Measurements from ENCODE around the gene TBC1D16. TPM values are rescaled to one million over a fixed set of nuclear protein-coding genes. Genes with fewer than 3 reads are reported as not detected.

TBC1D16 gene
- total RNA-seq, 1 experiment from 2014 or later, result 96.1 TPM

DNA sequence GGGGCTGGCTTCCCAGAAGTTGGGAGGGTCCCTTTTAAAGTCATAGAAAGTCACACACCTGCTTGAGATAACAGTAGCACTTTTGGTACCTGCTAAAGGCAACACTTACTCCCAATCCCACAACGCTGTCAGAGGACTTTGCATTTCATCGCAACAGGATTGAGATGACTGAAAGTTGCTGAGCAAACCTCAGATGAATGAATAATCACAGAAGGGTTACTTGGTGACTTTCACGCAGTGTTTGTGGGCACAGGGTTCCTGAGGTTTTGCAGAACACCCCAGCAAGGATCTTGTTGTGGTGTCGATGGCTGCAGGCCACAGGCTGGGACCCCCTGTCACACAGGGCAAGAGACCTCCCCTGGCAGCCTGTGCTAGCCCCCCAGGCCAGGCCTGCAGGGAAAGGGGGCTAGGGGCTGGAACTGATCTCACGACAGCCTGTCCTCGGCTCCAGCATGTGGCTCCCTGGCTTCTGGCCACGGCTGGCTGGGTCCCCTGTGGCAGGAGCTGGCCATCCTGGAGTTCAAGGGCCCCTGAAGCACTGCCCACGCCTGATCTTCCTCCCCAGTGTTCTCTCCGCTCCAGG lies 117.0 kb downstream of the TBC1D16 start:
- H3K36me3 Mint-ChIP-seq, result no peaks in the 10 kb centered on the region
- H3K4me1 Mint-ChIP-seq, result peaks cover 4% of the 10 kb centered on the region; the same call in 1 of the 2 replicates
- TF ChIP-seq, protein P1, sequence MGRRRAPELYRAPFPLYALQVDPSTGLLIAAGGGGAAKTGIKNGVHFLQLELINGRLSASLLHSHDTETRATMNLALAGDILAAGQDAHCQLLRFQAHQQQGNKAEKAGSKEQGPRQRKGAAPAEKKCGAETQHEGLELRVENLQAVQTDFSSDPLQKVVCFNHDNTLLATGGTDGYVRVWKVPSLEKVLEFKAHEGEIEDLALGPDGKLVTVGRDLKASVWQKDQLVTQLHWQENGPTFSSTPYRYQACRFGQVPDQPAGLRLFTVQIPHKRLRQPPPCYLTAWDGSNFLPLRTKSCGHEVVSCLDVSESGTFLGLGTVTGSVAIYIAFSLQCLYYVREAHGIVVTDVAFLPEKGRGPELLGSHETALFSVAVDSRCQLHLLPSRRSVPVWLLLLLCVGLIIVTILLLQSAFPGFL (CRISPR knock-in tag; IDR thresholded peaks at IDR 0.05; ENCODE audit: borderline replicate concordance), result no peak
- TF ChIP-seq SMAD3 (CRISPR knock-in tag; IDR thresholded peaks at IDR 0.05; ENCODE audit: borderline replicate concordance) (no peak), SOX15 (CRISPR knock-in tag; IDR thresholded peaks at IDR 0.05) (no peak), ZNF671 (CRISPR knock-in tag; IDR thresholded peaks at IDR 0.05) (no peak), GABPB1 (CRISPR knock-in tag; IDR thresholded peaks at IDR 0.05) (no peak), GTF2I (CRISPR knock-in tag; conservative IDR thresholded peaks at IDR 0.05) (no peak)
- TF ChIP-seq, protein P2, sequence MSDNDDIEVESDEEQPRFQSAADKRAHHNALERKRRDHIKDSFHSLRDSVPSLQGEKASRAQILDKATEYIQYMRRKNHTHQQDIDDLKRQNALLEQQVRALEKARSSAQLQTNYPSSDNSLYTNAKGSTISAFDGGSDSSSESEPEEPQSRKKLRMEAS (CRISPR knock-in tag; IDR thresholded peaks at IDR 0.05), result no peak
- TF ChIP-seq, protein P3, sequence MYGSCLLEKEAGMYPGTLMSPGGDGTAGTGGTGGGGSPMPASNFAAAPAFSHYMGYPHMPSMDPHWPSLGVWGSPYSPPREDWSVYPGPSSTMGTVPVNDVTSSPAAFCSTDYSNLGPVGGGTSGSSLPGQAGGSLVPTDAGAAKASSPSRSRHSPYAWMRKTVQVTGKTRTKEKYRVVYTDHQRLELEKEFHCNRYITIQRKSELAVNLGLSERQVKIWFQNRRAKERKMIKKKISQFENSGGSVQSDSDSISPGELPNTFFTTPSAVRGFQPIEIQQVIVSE (CRISPR knock-in tag; IDR thresholded peaks at IDR 0.05; ENCODE audit: borderline replicate concordance), result no peak
- TF ChIP-seq, protein P4, sequence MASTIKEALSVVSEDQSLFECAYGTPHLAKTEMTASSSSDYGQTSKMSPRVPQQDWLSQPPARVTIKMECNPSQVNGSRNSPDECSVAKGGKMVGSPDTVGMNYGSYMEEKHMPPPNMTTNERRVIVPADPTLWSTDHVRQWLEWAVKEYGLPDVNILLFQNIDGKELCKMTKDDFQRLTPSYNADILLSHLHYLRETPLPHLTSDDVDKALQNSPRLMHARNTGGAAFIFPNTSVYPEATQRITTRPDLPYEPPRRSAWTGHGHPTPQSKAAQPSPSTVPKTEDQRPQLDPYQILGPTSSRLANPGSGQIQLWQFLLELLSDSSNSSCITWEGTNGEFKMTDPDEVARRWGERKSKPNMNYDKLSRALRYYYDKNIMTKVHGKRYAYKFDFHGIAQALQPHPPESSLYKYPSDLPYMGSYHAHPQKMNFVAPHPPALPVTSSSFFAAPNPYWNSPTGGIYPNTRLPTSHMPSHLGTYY (CRISPR knock-in tag; IDR thresholded peaks at IDR 0.05), result no peak
- TF ChIP-seq, protein P5, sequence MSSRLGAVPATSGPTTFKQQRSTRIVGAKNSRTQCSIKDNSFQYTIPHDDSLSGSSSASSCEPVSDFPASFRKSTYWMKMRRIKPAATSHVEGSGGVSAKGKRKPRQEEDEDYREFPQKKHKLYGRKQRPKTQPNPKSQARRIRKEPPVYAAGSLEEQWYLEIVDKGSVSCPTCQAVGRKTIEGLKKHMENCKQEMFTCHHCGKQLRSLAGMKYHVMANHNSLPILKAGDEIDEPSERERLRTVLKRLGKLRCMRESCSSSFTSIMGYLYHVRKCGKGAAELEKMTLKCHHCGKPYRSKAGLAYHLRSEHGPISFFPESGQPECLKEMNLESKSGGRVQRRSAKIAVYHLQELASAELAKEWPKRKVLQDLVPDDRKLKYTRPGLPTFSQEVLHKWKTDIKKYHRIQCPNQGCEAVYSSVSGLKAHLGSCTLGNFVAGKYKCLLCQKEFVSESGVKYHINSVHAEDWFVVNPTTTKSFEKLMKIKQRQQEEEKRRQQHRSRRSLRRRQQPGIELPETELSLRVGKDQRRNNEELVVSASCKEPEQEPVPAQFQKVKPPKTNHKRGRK (CRISPR knock-in tag; IDR thresholded peaks at IDR 0.05; ENCODE audit: borderline replicate concordance), result no peak
- TF ChIP-seq, protein P6, sequence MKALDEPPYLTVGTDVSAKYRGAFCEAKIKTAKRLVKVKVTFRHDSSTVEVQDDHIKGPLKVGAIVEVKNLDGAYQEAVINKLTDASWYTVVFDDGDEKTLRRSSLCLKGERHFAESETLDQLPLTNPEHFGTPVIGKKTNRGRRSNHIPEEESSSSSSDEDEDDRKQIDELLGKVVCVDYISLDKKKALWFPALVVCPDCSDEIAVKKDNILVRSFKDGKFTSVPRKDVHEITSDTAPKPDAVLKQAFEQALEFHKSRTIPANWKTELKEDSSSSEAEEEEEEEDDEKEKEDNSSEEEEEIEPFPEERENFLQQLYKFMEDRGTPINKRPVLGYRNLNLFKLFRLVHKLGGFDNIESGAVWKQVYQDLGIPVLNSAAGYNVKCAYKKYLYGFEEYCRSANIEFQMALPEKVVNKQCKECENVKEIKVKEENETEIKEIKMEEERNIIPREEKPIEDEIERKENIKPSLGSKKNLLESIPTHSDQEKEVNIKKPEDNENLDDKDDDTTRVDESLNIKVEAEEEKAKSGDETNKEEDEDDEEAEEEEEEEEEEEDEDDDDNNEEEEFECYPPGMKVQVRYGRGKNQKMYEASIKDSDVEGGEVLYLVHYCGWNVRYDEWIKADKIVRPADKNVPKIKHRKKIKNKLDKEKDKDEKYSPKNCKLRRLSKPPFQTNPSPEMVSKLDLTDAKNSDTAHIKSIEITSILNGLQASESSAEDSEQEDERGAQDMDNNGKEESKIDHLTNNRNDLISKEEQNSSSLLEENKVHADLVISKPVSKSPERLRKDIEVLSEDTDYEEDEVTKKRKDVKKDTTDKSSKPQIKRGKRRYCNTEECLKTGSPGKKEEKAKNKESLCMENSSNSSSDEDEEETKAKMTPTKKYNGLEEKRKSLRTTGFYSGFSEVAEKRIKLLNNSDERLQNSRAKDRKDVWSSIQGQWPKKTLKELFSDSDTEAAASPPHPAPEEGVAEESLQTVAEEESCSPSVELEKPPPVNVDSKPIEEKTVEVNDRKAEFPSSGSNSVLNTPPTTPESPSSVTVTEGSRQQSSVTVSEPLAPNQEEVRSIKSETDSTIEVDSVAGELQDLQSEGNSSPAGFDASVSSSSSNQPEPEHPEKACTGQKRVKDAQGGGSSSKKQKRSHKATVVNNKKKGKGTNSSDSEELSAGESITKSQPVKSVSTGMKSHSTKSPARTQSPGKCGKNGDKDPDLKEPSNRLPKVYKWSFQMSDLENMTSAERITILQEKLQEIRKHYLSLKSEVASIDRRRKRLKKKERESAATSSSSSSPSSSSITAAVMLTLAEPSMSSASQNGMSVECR (CRISPR knock-in tag; IDR thresholded peaks at IDR 0.05; ENCODE audit: borderline replicate concordance), result no peak
- no peaks in the 10 kb centered on the region for H3K27me3 Mint-ChIP-seq (ENCODE audit: low read depth)
- ChIA-PET POLR2A (interaction anchor here (0.7 kb wide), 1 partner anchor 19 kb away, joined by 3 read pairs; no protein-coding TSS in a partner anchor), CTCF (interaction anchor here (0.8 to 3.5 kb wide), 9 partner anchors 17 to 183 kb away, joined by 4 to 10 read pairs (median 5); partner anchors contain the start of gene GAA)
- no peak overlapping the region for H3K4me3 Mint-ChIP-seq
- DNase-seq (ENCODE audit: low spot score), result no peak
- no peaks in the 10 kb centered on the region for H3K9me3 Mint-ChIP-seq
- no peak for ATAC-seq
- no peak overlapping the region for H3K27ac Mint-ChIP-seq

DNA sequence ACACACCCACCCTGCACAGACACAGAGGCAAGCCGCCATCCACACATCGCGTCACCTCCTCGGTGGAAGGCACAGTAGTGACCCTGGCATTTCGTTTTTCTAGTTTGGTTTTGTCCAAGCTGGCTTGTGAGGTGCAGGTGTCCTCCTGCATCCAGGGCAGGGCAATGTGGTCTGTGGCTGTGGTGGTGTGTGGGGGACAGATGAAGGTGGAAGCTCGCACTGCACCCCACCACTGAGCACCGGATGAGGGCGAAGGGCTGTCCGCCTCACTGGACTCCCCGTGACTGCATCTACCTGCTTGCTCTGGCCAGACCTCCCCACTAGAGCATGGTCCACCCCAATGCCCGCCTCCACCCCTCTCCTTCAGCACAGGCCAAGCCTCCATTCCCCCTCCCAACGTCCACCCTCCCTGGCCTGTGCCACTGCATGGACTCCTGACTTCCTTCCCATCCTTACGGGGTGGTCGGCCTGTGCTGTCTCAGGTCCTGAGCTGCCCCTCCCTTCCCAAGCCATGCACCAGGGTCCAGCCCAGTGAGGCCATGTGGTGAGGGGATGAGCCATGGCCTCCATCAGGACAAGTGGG lies 117.7 kb downstream of the TBC1D16 start:
- POLR2A ChIA-PET, result no interaction called here
- DNase-seq (ENCODE audit: low spot score) (no peak), ATAC-seq (no peak)
- no peaks in the 10 kb centered on the region for H3K36me3 Mint-ChIP-seq
- no peak overlapping the region for H3K4me3 Mint-ChIP-seq
- H3K4me1 Mint-ChIP-seq, result peaks cover 4% of the 10 kb centered on the region; the same call in 1 of the 2 replicates
- TF ChIP-seq ZNF423 (CRISPR knock-in tag; IDR thresholded peaks at IDR 0.05) (no peak), ZNF317 (CRISPR knock-in tag; IDR thresholded peaks at IDR 0.05; ENCODE audit: borderline replicate concordance, low read depth) (no peak)
- TF ChIP-seq, protein P7, sequence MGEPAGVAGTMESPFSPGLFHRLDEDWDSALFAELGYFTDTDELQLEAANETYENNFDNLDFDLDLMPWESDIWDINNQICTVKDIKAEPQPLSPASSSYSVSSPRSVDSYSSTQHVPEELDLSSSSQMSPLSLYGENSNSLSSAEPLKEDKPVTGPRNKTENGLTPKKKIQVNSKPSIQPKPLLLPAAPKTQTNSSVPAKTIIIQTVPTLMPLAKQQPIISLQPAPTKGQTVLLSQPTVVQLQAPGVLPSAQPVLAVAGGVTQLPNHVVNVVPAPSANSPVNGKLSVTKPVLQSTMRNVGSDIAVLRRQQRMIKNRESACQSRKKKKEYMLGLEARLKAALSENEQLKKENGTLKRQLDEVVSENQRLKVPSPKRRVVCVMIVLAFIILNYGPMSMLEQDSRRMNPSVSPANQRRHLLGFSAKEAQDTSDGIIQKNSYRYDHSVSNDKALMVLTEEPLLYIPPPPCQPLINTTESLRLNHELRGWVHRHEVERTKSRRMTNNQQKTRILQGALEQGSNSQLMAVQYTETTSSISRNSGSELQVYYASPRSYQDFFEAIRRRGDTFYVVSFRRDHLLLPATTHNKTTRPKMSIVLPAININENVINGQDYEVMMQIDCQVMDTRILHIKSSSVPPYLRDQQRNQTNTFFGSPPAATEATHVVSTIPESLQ (CRISPR knock-in tag; IDR thresholded peaks at IDR 0.05), result no peak
- TF ChIP-seq, protein P8, sequence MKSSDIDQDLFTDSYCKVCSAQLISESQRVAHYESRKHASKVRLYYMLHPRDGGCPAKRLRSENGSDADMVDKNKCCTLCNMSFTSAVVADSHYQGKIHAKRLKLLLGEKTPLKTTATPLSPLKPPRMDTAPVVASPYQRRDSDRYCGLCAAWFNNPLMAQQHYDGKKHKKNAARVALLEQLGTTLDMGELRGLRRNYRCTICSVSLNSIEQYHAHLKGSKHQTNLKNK (CRISPR knock-in tag; IDR thresholded peaks at IDR 0.05), result no peak
- no peaks in the 10 kb centered on the region for H3K9me3 Mint-ChIP-seq
- H3K27me3 Mint-ChIP-seq (ENCODE audit: low read depth), result no peaks in the 10 kb centered on the region
- CTCF ChIA-PET, result interaction anchor here (2.2 kb wide), 1 partner anchor 129 kb away, joined by 5 read pairs; no protein-coding TSS in a partner anchor
- H3K27ac Mint-ChIP-seq, result no peak overlapping the region
